ENCODE results near the gene EDEM3. TPM values are rescaled to one million over a fixed set of nuclear protein-coding genes. Genes with fewer than 3 reads are reported as not detected.
A peak's percentile ranks its signal among the peaks of the same experiment; 100 is the strongest.

Gene EDEM3
- total and polyA plus RNA-seq, 9 of the 15 experiments (the other 6 are each of a cell fraction or from before 2014, with no cell fraction given): 15.8 to 46.6 (median 28.0) TPM

DNA sequence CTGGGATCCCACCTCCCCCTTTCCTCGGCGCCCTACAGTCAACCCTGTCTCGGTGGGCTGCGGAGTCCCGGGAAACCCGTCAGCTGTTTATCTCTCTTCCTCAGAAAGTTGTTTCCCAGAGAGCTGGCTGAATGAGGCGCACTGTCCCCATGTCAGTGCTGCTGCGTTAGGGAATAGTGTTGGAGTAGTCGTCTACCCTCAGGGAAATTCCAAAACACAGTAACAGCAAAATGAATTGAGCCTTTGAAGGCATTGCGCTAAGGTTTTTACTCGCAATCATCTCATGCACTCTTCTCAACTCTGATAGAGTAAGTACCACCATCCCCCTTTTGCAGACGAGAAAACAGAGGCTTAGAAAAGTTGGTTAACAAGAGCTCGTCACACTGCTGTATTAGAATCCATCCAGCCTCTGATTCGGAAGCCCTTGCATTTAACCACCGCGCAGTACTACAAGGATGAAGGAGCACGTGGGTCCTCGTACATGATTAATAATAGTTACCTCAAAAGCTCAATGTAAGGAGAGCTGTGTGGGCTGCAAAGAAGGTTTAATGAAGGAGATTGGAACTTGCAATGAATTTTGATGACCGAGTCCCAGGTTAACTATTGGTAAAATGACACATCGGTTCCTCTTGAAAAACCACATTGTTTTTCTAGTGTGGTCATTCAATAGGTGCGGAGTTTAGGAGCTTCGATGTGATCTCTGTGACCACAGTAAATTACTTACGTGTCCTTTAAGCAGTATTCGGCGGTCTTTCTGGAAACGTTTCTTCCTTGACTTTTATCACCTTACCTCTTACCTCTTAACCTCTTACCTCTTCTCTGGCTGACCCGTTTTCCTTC lies 788 bp upstream of the EDEM3 start (continued):
- TF ChIP-seq, protein P1, sequence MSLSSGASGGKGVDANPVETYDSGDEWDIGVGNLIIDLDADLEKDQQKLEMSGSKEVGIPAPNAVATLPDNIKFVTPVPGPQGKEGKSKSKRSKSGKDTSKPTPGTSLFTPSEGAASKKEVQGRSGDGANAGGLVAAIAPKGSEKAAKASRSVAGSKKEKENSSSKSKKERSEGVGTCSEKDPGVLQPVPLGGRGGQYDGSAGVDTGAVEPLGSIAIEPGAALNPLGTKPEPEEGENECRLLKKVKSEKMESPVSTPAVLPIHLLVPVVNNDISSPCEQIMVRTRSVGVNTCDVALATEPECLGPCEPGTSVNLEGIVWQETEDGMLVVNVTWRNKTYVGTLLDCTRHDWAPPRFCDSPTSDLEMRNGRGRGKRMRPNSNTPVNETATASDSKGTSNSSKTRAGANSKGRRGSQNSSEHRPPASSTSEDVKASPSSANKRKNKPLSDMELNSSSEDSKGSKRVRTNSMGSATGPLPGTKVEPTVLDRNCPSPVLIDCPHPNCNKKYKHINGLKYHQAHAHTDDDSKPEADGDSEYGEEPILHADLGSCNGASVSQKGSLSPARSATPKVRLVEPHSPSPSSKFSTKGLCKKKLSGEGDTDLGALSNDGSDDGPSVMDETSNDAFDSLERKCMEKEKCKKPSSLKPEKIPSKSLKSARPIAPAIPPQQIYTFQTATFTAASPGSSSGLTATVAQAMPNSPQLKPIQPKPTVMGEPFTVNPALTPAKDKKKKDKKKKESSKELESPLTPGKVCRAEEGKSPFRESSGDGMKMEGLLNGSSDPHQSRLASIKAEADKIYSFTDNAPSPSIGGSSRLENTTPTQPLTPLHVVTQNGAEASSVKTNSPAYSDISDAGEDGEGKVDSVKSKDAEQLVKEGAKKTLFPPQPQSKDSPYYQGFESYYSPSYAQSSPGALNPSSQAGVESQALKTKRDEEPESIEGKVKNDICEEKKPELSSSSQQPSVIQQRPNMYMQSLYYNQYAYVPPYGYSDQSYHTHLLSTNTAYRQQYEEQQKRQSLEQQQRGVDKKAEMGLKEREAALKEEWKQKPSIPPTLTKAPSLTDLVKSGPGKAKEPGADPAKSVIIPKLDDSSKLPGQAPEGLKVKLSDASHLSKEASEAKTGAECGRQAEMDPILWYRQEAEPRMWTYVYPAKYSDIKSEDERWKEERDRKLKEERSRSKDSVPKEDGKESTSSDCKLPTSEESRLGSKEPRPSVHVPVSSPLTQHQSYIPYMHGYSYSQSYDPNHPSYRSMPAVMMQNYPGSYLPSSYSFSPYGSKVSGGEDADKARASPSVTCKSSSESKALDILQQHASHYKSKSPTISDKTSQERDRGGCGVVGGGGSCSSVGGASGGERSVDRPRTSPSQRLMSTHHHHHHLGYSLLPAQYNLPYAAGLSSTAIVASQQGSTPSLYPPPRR (CRISPR knock-in tag; IDR thresholded peaks at IDR 0.05; ENCODE audit: borderline replicate concordance): no peak
- TF ChIP-seq RBM22 (IDR thresholded peaks at IDR 0.05; ENCODE audit: low read depth, low read length, poor library complexity, severe bottlenecking) (no peak), MEIS2 (IDR thresholded peaks at IDR 0.05; ENCODE audit: partially characterized antibody) (no peak), ZNF444 (CRISPR knock-in tag; IDR thresholded peaks at IDR 0.05) (no peak), BRD9 (IDR thresholded peaks at IDR 0.05; ENCODE audit: low read depth, partially characterized antibody) (peak; percentile 27), FOXA3 (CRISPR knock-in tag; conservative IDR thresholded peaks at IDR 0.05 in 1 of 2, IDR thresholded peaks at IDR 0.05 in 1 of 2) (0 out of 4 replicates have a peak, but pooled peaks of 1 of the 2 experiments have one; percentile 16), BRCA1 (IDR thresholded peaks at IDR 0.05) (no peak), BRCA1 (CRISPR knock-in tag; IDR thresholded peaks at IDR 0.05) (no peak), RAD21 (CRISPR knock-in tag; conservative IDR thresholded peaks at IDR 0.05 in 1 of 2, IDR thresholded peaks at IDR 0.05 in 1 of 2) (0 out of 4 replicates have a peak, but pooled peaks have one; percentile 1 to 18), ZFP30 (CRISPR knock-in tag; IDR thresholded peaks at IDR 0.05; ENCODE audit: borderline replicate concordance) (no peak), U2AF1 (optimal IDR thresholded peaks at IDR 0.05; ENCODE audit: low read depth, low read length) (no peak), ZNF133 (CRISPR knock-in tag; IDR thresholded peaks at IDR 0.05) (no peak), FUS (optimal IDR thresholded peaks at IDR 0.05; ENCODE audit: low read depth, low read length) (no peak), NFE2 (IDR thresholded peaks at IDR 0.05; ENCODE audit: low read depth) (no peak)
- TF ChIP-seq, protein P2, sequence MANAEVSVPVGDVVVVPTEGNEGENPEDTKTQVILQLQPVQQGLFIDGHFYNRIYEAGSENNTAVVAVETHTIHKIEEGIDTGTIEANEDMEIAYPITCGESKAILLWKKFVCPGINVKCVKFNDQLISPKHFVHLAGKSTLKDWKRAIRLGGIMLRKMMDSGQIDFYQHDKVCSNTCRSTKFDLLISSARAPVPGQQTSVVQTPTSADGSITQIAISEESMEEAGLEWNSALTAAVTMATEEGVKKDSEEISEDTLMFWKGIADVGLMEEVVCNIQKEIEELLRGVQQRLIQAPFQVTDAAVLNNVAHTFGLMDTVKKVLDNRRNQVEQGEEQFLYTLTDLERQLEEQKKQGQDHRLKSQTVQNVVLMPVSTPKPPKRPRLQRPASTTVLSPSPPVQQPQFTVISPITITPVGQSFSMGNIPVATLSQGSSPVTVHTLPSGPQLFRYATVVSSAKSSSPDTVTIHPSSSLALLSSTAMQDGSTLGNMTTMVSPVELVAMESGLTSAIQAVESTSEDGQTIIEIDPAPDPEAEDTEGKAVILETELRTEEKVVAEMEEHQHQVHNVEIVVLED (CRISPR knock-in tag; IDR thresholded peaks at IDR 0.05): no peak
- TF ChIP-seq, protein P3, sequence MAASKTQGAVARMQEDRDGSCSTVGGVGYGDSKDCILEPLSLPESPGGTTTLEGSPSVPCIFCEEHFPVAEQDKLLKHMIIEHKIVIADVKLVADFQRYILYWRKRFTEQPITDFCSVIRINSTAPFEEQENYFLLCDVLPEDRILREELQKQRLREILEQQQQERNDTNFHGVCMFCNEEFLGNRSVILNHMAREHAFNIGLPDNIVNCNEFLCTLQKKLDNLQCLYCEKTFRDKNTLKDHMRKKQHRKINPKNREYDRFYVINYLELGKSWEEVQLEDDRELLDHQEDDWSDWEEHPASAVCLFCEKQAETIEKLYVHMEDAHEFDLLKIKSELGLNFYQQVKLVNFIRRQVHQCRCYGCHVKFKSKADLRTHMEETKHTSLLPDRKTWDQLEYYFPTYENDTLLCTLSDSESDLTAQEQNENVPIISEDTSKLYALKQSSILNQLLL (CRISPR knock-in tag; IDR thresholded peaks at IDR 0.05; ENCODE audit: borderline replicate concordance): no peak
- TF ChIP-seq, protein P4, sequence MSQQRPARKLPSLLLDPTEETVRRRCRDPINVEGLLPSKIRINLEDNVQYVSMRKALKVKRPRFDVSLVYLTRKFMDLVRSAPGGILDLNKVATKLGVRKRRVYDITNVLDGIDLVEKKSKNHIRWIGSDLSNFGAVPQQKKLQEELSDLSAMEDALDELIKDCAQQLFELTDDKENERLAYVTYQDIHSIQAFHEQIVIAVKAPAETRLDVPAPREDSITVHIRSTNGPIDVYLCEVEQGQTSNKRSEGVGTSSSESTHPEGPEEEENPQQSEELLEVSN (IDR thresholded peaks at IDR 0.05; ENCODE audit: borderline replicate concordance in 1 of 2, extremely low read depth in 1 of 2, insufficient read depth in 1 of 2, insufficient read length in 1 of 2, low read depth in 1 of 2, low read length in 1 of 2, poor library complexity in 1 of 2, severe bottlenecking in 1 of 2): peak; percentile 17 to 32

All from K562 (cell line).